Measurements from ENCODE around the gene SLC9A8.

Gene SLC9A8

DNA sequence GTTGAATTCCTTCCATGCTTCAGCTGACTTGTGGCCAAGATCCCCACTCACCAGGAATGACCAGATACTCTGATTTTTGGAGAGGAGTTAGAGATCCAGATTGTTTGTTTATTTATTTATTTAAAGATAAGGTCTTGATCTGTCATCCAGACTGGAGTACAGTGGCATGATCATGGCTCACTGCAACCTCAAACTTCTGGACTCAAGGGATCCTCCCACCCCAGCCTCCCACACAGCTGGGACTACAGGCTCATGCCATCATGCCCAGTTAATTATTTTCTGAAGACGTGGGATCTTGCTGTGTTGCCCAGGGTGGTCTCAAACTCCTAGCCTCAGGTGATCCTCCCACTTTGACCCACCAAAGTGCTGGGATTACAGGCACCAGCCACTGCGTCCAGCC, 106.8 kb downstream of the SLC9A8 start:
- DNase-seq = no peak

DNA sequence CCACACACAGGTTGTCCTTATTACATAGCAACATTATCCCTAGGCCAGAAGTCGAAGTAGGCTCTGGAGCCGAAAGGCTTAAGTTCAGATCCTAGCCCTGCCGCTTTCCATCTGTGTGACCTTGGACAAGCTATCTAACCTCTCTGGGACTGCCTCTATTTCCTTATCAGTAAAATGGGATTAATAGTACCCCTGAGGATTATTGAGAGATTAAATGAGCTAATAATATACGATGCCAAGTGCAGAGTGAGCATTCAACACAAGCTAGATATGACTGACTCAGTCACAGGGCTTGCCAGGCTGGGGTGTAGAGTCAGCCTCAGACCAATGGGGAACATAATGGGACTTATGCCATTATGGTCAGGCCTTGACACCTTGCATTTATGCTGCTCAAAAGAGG, 111.6 kb downstream of the SLC9A8 start:
- DNase-seq = no peak

DNA sequence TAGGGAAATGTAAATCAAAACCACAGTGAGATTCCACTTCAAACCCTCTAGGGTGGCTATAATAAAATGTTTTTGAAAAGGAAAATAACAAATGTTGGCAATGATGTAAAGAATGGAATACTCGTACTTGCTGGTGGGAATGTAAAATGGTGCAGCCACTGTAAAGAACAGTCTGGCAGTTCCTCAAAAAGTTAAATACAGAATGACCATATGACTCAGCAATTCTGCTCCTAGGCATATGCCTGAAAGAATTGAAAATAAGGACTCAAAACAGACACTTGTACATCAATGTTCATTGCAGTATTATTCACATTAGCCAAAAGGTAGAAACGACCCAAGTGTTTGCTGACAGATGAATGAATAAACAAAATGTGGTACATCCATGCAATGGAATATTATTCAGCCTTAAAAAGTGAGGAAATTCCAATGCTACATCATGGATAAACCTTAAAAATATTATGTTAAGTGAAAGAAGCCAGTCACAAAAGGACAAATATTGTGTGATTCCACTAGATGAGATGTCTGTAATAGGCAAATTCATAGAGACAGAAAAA, 113.3 kb downstream of the SLC9A8 start:
- DNase-seq = no peak

DNA sequence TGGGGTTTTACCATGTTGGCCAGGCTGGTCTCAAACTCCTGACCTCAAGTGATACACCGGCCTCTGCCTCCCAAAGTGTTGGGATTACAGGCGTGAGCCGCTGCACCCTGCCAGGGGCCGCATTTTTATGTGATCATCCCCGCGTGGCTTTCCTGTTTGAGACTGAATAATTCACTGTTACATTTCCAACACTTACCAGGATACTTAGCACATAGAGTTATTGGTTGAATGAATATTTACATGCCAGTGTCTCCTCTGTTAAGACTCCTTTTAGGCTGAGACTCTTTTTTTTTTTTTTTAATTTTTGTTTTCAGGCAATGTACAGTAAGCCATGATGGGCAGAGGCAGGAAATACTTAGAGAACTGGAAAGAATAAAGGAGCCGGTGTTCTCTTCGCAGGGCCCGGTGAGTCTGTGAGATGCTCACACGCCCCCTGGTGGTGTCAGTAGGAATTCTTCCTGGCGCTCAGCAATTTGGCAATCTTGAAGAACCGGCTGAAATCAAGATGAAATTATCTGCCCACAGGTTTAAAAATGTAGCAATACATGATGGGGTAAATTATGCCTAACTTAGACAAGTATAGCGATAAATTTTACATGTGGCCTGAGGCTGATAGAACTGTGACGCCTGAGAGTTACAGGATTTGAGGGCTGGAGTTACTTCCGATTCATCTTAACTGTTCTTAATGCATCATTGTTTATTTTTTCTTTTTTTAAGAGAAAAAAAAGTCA, 115.9 kb downstream of the SLC9A8 start:
- DNase-seq = peak; percentile 78

DNA sequence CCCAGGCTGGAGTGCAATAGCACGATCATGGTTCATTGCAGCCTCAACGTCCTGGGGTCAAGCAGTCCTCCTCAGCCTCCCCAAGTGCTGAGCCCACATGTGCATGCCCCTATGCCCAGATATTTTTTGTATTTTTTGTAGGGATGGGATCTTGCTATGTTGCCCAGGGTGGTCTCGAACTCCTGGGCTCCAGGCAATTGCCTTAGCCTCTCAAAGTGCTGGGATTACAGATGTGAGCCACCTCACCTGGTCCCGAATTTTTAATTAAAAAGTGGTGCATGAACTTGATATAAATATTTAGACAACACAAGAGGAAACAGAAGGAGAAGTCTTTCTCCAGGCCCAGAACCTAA, 116.5 kb downstream of the SLC9A8 start:
- no peak for DNase-seq

DNA sequence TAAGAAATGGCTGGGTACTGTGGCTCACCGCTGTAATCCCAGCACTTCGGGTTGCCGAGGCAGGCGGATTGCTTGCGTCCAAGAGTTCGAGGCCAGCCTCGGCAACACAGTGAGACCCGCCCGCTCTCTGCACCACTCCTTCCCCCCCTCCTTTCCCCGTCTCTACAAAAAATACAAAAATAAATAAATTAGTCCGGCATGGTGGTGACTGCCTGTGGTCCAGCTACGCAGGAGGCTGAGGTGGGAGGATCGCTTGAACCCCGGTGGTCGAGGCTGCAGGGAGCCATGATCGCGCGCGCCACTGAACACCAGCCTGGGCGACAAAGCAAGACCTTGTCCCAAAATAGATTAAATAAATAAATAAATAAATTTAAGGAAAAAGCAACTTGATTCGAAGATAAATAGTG, 123.1 kb downstream of the SLC9A8 start:
- DNase-seq = no peak

DNA sequence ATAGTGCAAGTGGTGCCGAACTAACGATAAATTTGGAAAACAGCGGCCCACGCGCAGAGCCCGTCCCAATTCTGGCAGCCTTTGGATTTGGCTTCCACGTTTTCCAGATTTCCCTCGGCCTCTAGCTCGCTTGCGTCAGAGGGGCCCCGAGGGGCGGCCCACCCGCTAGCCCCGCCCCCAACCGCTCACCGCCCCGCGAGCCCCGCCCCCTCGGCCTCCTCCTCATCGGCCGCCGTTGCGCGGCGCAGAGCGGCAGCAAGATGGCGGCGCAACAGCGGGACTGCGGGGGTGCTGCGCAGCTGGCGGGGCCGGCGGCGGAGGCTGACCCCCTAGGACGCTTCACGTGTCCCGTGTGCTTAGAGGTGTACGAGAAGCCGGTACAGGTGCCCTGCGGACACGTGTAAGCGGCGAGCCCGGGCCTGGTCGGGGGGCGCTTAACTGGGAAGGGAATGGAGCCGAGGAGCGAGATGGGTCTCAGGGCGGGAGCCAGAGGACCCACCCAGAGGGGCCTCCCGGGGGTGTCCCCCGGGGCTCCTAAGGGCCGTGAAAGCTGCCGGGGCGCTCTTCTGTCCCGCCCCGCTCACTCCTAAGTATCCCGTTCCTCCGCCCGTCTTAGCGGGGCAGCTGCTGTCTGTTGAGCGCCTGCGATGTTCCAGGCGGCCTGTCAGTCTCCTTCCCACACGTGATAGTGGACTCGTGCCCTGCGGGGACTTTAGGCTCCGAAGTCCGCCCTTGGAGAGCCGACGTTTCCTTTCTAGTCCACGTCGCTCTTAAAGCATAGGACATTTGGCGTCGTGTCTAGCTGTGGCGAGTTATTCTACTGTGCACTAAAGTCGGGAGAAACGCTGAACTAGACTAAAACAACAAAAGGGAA, 123.8 kb downstream of the SLC9A8 start, which contains the start of gene RNF114:
Gene RNF114 (plus strand): TSS at position 245 of the 874 bp plus-strand sequence. CDS start 16 bp downstream, at position 261.
- peak; percentile 95 for DNase-seq

DNA sequence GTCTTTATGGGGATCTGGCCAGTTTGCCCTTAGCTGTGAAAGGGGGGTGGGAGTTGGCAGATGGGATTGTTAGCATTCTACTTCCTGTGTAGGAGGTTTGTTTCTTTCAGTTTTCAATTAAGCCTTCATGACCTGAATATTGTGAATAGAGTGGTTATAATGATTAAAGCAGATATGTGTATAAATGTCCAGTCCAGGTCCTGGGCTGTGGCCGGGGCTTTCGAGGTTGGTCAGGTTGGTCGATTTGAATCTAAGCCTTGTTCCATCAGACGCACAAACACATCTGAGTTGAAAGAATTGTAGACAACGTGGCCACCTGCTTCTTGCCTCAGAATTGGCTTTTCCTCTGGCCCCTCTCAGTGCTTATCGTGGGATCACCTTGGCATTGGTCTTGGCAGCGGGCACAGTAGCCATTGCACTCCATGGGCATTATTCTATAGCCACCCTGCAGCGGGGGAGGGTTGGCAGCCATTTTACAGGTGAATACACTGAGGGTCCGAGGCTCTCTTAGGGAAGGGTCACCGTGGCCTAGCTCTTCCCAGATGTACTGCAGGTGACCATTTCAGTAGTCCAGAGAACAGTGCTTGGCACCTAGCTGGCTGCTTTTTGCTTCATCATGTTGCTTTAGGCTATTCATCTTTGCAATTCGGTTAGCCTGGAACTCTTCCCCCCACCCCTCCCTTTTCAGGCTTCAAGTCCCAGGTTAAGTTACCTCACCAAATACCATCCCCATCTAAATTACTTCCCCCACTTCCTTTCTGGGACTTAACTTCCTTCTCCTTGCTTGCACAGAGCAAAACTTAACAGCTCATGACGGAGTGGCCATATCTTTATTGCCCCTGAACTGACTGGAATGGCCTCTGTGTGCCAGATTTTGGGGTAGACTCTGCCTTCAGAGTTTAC, 124.7 kb downstream of the SLC9A8 start:
- DNase-seq = no peak

DNA sequence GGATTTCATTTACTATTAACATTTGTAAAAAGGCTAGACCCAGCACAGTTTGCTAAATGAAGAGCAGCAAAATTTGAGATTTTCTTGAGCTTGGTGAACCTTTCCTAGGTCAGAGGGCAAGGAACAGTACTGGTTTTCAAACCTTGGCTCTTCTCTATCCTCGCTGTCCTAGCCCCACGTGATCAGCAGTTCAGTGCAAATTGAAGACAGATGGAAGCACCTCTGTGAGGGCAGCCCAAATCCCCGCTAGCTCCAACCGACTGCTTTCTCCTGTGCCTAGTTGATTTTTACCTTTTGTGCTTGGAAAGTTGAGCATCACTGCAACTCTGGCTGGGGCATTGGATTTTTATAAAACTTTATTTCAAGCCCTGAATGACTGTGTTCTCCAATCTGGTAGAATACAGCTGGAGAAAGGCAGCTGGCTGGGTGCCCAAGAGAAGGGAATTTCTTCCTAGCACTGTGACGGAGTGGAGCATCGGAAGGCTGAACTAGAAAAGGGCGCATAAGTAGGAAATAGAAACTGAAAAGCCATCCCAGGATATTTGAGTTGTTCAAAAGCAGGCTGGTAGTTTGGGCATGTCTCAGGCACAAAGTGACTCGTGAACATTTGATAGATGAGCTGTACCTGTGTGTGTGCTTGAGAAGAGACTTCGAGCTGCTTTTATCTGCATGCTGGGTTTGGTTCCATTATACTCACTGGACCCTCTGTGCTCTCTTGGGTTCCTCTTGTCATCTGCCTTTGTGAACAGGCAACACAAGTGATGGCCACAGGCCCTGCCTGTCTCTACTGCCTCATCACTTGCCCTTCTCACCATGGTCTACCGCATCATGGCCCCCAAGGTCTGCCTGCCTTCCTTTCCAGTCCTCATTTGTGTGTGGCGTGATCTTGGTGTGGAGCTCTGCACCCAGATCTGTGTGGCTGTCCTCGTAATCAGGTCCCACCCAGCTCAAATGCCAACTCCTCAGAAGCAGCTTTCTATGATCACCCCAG, 125.8 kb downstream of the SLC9A8 start:
- DNase-seq = no peak

DNA sequence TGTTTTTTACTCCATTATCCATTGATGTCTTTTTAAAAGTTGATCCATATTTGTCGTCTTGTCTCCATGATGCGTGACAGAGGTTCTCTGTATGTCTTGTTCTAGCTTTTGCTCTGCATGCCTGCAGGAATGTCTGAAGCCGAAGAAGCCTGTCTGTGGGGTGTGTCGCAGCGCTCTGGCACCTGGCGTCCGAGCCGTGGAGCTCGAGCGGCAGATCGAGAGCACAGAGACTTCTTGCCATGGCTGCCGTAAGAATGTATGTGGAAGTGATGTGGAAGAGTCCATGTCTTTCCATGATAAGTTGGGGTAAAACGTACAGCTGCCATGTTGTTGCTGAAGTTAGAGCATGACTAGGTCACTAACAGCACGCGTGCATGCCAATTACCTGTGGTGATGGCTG, 128.8 kb downstream of the SLC9A8 start:
- no peak for DNase-seq
